Cardiac septum (tissue), 1 donor: ENCODE data around the gene APBA2. TPM values are rescaled to one million over a fixed set of nuclear protein-coding genes. Genes with fewer than 3 reads are reported as not detected.

Experiments
- DNase-seq: peaks from one replicate; pipeline ENCODE4 v3.0.0-alpha.2; 2020; ENCODE audit warnings: low spot score
- intact Hi-C: fragments of 100-400 bp; cut with DNase I; formaldehyde crosslinking; loops from one replicate; pipeline ENCODE4 v1.14.0; 2022
- total RNA-seq: library from RNA; stranded (reverse); fragmentation: NEBNext Ultra II Directional; extraction: Animal tissue kit (Norgen Biotek cat#: 25700); gene quantifications from one replicate; pipeline ENCODE4 v1.2.1, GENCODE V29; 2021
- donor health status: DM: no; HTN: no; CAD: no.

APBA2 gene
- total RNA-seq, 1 donor from 2014 or later: 0.57 TPM

DNA sequence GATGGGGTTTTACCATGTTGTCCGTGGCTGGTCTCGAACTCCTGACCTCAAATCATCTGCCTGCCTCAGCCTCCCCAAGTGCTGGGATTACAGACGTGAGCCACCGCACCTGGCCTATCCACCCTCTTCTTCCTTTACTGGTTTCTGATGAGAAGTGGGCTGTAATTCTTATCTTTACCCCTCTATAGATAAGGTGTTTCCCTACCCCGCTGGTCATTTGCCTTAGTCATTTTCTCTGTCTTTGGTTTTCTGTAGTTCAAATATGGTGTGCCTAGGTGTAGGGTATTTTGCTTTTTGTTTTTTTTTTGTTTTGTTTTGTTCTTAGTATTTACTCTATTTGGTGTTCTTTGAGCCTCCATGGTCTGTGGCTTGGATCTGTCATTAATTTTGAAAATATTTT is 41.3 kb downstream of the APBA2 start:
- intact Hi-C loops: no loop called here
- DNase-seq: no peak

DNA sequence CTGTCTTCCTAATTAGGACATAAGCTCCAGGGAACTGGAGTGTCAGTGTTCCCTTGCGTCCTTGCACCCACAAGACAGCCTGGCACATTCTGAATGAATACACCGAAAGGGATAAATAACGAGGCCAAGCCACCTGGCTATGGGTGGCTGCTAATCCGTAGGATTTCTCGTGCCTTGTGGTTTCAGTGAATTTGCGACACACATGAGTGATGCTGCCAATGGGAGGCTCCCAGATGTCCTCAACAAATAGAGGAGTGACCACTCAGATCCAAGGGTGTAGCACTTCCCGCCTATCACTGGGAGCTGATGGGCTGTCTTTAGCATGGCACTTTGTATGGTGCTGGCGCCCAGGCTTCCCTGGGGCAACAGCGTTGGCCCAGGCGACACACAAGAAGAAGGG is 43.4 kb downstream of the APBA2 start:
- intact Hi-C loops: no loop called here

DNA sequence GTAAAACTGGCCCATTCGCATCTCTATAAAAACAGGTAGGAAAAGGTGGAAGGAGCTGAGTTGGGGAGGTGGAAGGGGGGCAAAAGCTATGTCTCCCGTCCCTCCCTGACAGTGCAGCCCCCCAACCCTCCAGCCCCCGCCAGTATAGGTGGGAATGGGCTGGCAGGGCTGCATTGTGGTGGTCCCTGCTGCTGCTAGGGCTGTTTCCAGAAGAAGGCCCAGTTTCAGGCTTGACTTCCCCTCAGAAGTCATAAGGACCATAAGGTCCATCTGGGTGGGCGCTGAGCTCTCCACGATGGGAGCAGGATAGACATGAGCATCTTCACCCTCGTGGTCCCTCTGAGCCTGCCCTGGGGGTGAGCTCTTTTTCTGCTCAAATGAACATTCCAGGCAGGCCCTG is 44.2 kb downstream of the APBA2 start:
- DNase-seq: peak; percentile 15
- intact Hi-C loops: no loop called here

More for the DNA sequence above, 43.4 kb downstream of the APBA2 start:
- DNase-seq: peak; percentile 44

DNA sequence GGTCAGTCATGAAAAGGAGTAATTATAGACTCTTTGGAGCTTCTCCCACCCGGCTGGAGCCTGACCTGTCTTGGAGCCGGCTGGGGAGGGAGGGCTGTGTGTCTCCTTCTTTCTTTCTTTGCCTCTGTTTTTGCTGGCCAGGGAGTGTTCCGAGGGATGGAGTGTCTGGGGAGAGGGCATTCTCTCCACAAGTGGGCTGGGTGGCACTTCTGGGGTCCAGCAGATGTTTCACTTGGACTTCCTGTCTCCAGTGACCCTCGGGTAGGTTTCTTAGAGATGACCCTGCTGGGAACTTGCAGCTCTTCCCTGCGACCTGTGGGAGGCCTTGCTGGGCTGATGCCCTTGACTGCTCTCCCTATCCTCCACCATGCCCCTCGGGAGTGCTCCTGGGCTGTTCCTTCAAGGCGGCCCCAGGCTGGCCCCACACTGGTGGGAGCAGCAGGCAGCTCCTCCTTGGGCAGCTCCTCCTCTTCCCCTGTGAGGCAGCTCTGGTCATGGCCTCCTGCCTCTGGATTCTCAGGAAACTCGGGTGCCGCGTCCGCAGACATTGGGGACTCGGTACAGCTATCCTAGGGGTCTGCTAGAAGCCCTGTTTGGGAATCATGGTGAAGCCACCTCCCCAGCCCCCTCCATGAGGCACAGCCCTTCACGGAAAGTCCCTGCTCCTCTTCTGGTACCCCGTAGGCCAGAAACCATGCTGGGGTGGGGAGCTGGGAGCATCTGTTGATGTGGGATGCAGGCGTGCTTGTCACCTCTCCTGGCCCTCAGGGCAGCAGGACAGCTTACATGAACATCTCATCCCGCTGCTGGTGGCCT is 44.9 kb downstream of the APBA2 start:
- intact Hi-C loops: no loop called here
- peak; percentile 55 for DNase-seq

DNA sequence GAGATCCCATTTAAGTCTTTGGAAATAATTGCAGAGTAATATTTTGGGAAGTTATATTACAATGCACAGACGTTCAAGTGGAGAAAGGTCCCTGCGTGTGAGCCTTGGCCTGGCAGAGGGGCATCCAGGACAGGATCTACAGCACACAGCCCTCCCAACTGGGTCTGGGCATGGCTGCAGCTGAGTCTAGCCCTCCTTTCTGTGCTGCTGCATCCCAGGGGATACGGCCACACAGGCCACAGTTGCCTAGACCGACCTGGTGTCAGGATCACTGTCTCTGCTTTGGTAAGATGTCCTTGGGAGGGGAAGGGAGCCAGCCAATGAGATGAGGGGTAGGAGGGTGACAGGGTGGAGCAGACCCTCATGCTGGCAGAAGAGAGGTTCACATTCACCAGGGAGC is 46.1 kb downstream of the APBA2 start:
- peak; percentile 58 for DNase-seq
- intact Hi-C loops: no loop called here

DNA sequence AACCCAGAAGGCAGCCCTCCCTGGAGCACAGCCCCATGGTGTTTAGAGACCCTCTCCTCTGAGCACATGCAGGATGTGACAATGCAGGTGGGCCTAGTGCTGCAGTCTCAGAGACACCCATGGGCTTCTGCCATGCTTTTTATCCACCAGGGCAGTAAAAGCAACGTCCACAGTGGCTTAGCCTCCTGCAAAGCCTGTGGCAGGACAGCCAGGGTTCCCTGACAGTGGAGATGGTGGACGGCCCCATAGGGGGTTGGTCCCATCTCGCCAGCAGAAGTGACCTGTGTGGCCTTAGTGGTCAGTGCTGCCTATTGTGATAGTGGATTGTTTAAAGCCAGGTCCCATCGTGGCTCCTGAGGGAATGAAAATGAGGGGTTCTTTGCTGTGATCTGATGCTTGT is 46.6 kb downstream of the APBA2 start:
- intact Hi-C loops: no loop called here
- peak; percentile 31 for DNase-seq

DNA sequence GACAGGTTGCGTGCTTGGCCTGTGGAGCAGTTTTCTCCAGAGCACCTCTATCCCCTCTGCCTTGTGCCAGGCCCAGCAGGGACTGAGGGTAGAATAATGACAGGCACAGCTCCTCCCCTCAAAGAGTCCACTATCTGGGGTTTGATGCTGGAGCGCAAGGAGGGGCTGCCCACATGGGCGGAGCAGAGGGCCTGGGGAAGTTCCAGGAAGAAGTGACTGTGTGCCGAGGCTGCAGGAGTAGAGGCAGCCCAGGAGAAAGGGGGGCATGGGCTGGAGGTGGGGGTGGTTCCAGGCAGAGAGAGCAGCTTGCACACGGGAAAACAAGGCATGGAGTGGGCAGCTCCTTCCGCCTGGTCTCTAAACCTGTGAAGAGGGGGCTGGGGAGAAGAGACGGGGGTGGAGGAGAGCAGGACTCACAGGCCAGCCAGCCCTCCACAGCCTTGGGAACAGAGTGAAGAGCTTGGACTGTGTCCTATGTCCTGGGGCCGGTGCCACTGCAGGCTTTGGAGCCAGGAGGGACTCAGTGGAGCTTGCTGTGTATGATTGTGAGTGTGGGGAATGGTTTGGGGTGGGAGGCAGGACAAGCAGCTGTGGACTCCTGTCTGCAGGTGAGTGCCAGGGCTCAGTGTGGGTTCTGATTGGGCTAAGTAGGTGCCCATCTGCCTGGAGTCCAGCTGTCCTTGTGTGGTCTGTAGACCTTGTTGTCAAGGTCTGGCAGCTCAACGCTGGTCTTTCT is 48.1 kb downstream of the APBA2 start:
- intact Hi-C loops: no loop called here
- peak; percentile 50 for DNase-seq

DNA sequence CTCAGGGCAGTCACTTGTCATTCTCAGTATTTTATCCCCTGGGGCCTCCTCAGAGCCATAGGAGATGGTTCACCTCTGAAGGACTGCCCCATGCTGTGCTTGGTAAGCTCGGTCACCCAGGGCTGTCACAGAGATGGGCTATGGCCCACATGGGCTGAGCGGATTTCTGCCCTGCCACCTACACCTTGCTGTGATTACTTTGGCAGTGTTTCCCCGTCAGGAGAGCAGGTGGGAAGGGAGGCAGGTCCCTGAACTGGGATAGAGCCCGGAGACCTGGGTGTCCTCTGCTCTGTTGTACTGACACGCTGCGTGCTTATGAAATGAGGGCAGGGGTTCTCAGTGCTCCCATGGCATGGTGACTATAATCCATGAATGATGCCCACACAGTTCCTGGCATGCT is 48.9 kb downstream of the APBA2 start:
- DNase-seq: peak; percentile 27
- intact Hi-C loops: no loop called here

DNA sequence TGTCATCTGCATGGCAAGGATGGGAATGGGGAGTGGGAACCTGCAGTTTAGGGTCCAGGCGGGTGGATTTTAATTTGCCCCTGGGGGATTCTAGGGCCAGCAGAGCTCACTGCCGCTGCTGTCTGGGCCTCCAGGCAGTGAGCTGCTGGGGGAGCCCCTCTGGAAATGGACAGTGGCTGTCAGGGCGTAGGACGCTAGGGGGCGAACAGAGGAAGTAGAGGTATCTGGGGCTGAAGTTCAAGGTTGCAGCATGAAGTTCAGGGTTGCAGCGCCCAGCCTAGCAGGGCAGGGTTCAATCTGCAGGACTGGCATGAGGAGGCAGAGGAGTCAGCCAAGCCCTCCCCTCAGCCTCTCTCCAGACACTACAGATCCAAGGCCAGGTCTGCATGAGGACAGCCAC is 49.5 kb downstream of the APBA2 start:
- intact Hi-C loops: no loop called here
- DNase-seq: peak; percentile 63

DNA sequence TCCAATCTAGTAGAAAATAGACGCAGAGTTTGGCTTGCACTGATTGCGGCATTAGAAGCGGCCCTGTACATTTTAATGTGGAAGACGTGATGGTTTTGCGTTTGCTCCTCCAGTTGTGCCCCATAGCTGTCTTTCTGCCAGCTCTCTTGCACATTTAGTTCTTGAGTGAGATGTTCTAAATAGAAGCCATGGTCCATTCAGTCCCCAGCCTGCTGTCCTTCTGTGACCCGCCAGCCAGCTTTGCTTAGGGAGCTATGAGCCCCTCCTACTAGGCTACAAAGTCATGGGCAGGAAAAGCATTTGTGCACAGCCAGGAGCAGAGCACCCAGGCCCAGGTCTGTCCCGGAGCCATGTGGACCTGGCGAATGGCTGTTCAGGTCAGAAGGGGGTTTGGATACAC is 50.3 kb downstream of the APBA2 start:
- intact Hi-C loops: no loop called here
- peak; percentile 50 for DNase-seq

DNA sequence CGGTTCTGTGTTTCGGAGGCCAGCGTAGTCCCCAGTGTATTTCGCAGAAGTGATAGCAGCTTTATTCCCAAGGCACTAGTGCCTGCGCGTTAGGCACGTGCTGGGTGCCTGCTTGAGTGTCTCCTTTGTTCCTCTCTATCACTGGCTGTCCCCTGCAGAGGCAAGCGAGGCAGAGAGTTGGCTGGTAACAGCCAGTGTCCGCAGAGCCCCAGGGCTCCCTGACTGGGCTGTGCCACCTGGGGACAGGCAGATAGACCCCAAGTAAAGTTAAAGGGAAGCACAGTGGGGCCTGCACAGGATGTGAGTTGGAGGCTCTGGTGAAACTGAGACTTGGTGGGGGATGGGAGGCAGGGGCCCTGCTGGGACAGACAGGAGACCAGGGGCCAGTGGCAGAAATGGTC is 50.7 kb downstream of the APBA2 start:
- intact Hi-C loops: no loop called here
- DNase-seq: no peak

DNA sequence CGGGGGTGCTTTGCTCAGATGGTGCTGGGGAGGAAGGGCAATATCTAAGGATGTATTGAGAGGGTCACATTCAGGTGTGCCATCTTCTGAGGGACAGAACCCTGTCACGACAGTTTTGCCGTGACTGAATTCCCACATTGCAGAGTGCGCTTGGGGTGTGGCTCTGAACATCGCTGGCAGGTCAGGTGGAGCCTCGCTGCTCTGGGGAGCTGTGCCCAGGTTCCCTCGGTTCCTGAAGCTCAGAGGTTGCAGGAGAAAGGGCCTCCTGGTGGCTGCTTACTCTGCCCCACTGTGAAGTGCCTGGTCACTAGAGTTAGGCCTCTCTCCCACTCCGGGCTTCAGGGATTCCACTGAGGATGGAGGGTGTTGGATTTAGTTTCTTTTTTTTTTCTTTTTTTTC is 51.5 kb downstream of the APBA2 start:
- no peak for DNase-seq
- intact Hi-C loops: no loop called here

DNA sequence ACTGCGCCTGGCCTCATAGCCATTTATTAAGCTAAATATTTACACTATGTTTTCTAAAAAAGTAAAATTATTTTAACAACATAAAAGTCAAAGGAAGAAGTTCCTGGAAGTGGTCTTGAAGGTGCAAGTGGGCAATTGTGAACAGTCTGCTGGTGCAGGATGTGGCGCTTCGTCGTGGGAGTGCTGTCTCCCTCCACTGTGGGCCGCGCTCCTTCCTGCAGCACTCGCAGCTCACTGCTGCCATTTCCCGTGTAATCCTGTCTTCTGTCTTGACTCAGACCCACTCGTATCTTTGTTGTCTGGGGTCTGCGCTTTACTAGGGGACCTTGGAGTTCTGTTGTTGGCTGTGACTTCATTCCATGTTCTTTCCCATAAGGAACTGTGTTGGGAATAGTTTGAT is 56.3 kb downstream of the APBA2 start:
- DNase-seq: peak; percentile 49
- intact Hi-C loops: no loop called here

DNA sequence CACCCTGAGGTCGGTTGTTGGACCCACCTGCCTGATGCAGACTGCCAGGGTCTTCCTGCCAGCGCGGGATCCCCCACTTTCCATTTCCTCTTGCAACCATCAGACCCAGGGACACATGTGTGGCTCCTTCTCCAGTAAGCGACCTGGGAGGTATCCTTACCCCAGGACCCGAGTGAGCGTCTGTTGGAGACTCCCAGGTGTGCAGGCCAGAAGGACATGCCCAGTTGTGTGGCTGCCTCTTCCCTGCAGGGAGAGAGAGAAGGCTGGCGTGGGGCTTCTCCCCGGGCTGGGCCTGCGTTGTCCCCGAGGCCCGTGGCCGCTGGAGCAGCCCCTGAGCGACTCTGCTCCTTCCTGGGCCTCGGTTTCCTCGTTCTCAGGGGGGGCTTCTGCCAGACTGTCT is 56.8 kb downstream of the APBA2 start:
- intact Hi-C loops: no loop called here
- DNase-seq: peak; percentile 57

DNA sequence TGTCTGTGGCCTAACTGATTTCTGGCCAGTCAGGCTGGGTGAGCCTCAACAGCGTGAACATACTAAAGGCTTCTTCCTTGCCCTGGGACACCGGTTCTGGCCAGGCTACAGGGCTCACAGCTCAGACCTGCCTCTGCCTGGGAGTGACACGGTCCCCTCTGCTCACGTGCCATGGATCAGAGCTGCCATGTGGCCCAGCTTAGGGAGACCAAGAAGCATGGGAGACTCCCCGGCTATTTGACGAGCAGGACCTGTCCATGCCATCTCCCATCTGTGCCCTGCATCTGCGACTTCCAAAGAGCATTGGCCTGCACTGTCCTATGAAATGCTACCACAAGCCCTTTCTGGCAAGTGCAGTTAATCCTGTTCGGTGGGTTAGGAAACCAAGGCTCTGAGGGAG is 57.4 kb downstream of the APBA2 start:
- peak; percentile 57 for DNase-seq
- intact Hi-C loops: no loop called here

DNA sequence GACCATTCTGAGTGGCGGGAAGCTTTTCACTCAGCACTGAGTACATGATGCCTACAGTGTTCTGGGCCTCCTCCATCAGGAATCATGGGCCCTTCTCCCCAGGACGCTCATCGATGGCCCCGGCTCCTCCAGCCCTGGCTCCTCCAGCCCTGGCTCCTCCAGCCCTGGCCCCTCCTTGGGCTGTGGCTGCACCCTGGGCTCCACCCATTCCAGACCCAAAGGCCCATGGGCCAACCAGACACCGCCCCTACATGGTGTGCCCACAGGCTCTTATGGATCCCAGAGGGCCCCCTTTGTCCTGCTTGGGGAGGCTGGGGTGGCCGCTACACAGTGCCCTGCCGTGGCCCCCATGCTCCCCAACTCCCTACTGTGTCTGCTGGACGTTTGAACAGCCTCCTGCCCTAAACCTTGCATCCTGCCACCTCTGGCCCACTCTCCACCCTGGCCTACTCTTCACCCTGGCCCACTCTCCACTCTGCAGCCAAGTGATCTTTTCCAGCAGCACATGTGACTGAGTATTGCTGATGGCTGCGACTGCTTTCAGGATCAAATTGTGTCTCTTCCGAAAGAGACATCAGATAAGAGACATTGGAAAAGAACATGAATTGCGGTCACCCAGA is 57.9 kb downstream of the APBA2 start:
- peak; percentile 36 for DNase-seq
- intact Hi-C loops: no loop called here

DNA sequence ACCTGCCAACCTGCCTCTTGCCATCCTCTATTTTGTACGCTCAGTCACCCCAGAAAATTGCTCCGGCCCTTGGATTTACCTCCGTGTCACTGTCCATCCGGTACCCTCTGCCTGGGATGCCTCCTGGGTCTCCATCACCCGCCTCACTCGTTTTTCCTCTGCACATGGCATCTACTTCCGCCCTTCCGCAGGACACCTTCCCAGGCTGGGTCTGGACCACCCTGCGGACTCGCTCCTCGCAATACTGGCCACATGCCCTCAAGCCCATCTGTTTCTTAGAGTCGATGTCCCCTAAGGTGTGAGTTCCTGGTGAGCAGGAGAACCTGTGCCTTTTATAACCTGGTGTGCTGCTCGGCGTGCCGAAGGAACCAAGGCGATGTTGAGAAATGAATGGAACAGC is 58.5 kb downstream of the APBA2 start:
- intact Hi-C loops: no loop called here
- DNase-seq: peak; percentile 62

DNA sequence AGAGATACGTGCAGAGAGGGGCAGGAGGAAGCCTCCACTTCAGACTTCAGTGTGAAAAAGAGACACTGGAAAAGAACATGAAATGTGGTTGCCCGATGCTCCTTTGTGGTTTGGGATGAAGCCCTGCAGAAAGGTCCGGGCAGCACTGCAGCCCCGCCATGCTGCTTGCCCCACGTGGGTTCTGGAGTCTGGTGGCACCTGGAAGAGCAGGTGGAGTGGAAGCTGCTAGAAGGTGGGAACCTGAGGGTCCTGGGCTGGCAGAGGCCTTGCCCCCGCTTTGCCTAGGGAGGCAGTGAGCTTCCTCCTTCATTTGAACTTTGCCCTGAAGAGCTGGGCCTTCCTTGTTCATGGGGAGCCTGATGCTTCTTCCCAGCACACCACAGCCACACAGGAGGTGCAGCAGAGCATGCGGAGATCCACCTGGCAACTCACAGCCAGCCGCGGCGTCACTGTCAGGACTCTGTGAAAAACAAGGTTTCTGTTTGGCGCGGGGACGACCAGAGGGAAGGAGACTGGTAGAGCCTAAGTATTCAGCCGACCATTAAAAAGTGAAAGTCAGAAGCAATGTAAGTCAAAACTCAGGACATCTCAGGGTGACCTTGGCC is 59.0 kb downstream of the APBA2 start:
- intact Hi-C loops: no loop called here
- DNase-seq: peak; percentile 62

DNA sequence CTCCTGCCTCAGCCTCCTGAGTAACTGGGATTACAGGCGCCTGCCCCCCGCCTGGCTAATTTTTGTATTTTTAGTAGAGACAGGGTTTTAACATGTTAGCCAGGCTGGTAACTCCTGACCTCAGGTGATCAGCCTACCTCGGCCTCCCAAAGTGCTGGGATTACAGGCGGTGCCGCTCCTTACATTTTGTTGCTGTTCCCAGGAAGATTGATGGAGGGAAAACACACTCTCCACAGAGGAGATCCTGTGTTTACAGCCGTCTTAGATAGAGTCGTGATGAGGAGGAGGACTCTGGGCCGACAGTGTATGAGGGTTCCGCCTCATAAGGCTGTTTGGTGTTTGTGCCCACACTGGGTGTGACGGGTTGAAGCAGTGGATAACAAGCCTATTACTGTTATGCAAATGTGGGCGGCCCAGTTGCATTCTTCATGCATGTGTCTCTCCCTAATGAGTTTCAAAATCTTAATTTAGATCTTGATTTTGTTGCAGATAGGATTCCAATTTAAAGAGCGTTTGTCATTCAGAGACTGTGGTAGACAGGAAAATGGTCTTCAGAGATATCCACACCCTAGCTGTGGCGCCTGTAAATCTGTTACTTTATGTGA is 60.0 kb downstream of the APBA2 start:
- peak; percentile 22 for DNase-seq
- intact Hi-C loops: no loop called here

DNA sequence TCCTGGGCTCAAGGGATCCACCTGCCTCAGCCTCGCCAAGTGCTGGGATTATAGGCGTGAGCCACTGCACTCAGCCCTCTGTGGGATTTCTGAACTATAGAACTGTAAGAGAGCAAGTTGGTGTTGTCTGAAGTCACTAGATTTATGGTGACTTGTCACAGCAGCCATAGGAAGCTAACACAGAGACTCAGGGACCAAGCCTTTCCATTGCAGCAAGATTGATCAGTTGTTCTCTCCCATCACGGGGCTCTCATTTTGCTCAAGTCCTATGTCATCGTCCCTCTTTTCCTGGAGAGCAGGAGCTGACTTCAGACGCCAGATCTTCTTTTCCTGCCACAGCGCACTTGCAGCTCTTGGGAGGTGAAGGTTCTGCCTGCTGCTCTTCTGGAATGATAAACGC is 61.0 kb downstream of the APBA2 start:
- intact Hi-C loops: no loop called here

More for the DNA sequence above, 61.0 kb downstream of the APBA2 start:
- DNase-seq: peak; percentile 26
